ENCODE results near the gene KLK1.

GRCh38 chr19:50833117-50833801 is 9.7 kb upstream of the KLK1 start, which contains the start of gene KLK15:
- TF ChIP-seq, protein P1, sequence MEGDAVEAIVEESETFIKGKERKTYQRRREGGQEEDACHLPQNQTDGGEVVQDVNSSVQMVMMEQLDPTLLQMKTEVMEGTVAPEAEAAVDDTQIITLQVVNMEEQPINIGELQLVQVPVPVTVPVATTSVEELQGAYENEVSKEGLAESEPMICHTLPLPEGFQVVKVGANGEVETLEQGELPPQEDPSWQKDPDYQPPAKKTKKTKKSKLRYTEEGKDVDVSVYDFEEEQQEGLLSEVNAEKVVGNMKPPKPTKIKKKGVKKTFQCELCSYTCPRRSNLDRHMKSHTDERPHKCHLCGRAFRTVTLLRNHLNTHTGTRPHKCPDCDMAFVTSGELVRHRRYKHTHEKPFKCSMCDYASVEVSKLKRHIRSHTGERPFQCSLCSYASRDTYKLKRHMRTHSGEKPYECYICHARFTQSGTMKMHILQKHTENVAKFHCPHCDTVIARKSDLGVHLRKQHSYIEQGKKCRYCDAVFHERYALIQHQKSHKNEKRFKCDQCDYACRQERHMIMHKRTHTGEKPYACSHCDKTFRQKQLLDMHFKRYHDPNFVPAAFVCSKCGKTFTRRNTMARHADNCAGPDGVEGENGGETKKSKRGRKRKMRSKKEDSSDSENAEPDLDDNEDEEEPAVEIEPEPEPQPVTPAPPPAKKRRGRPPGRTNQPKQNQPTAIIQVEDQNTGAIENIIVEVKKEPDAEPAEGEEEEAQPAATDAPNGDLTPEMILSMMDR (IDR thresholded peaks at IDR 0.05): no peak
- no peak for TF ChIP-seq POLR2A (IDR thresholded peaks at IDR 0.05)

Data from right lobe of liver (tissue), 4 donors.